Erythroblast (primary cell): ENCODE results near the gene NLRP3.

Source experiments
- GATA1 ChIP-seq: IDR thresholded peaks from 2 replicates; pipeline ENCODE4 v1.6.1; 2011; ENCODE audit warnings: low read depth, mild to moderate bottlenecking, control low read depth, low read length, moderate library complexity
- POLR2A ChIP-seq: IDR thresholded peaks from 2 replicates; pipeline ENCODE4 v1.6.1; 2011; ENCODE audit warnings: mild to moderate bottlenecking, low read length

- TF ChIP-seq POLR2A, result no peak
- TF ChIP-seq GATA1, result no peak
Measured at GRCh38 chr1:247465796-247466195, 49.8 kb downstream of the NLRP3 start.
